GM10266 (cell line): Measurements from ENCODE around the gene MRPS9.

Source experiments
- DNase-seq: peaks from one replicate; pipeline ENCODE4 v3.0.0; 2012; ENCODE audit errors: extremely low spot score
- TF ChIP-seq, protein P1 (sequence below): IDR thresholded peaks from 2 replicates; pipeline ENCODE4 v1.5.1; 2012; ENCODE audit warnings: mild to moderate bottlenecking, low read depth; ENCODE audit not compliant: control insufficient read depth, insufficient read depth; ENCODE audit errors: missing control alignments

MRPS9 gene

GRCh38 chr2:105078906-105079495 is 41.1 kb downstream of the MRPS9 start:
- TF ChIP-seq, protein P1, sequence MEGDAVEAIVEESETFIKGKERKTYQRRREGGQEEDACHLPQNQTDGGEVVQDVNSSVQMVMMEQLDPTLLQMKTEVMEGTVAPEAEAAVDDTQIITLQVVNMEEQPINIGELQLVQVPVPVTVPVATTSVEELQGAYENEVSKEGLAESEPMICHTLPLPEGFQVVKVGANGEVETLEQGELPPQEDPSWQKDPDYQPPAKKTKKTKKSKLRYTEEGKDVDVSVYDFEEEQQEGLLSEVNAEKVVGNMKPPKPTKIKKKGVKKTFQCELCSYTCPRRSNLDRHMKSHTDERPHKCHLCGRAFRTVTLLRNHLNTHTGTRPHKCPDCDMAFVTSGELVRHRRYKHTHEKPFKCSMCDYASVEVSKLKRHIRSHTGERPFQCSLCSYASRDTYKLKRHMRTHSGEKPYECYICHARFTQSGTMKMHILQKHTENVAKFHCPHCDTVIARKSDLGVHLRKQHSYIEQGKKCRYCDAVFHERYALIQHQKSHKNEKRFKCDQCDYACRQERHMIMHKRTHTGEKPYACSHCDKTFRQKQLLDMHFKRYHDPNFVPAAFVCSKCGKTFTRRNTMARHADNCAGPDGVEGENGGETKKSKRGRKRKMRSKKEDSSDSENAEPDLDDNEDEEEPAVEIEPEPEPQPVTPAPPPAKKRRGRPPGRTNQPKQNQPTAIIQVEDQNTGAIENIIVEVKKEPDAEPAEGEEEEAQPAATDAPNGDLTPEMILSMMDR, result no peak

DNA sequence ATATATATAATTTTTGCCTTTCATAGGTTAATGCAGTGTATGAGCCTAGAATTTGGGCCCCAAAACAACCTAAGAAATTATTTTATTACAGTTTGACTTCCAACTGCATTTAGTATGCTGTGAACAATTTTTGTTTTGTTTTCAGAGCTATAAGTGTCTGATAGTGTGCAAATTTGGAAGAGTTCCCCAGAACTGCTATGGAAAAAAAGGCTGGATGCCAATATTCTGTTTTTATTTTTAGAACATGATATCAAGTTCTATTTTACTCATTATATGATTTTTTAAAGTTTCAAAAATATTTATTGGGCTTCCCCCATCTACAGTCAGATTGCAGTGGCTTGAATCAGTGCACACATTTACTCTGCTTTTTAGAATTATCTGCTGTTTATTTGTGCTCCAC is 42.6 kb downstream of the MRPS9 start:
- TF ChIP-seq, protein P1, result no peak
- DNase-seq, result no peak

More at GRCh38 chr2:105078906-105079495, 41.1 kb downstream of the MRPS9 start:
- DNase-seq, result no peak

- TF ChIP-seq, protein P1, result no peak
- no peak for DNase-seq
Observed at GRCh38 chr2:105081006-105081601, 43.2 kb downstream of the MRPS9 start.

GRCh38 chr2:105082107-105082506 is 44.2 kb downstream of the MRPS9 start:
- no peak for DNase-seq
- TF ChIP-seq, protein P1, result no peak

GRCh38 chr2:105085525-105085924 is 47.7 kb downstream of the MRPS9 start:
- TF ChIP-seq, protein P1, result no peak

DNA sequence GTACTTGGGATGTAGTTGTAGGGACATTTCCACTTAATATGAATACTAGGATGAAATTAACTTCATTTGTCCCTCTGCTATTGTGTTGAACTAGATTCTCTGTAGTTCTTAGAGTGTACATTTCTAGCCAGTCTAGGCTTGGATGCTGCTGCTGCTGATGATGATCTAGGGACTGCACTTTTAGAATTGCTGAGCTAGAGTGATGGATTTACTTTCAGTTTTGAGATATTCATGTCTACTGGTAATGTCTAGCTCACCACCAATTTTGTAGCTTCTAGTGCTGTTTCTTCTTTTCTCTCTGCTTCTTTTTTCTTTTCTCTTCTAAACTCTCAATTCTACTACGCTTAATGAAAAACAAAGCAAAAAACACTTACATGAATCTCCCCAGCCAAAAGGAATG is 49.4 kb downstream of the MRPS9 start:
- TF ChIP-seq, protein P1, result no peak
- no peak for DNase-seq

More at GRCh38 chr2:105085525-105085924, 47.7 kb downstream of the MRPS9 start:
- DNase-seq, result no peak

GRCh38 chr2:105090091-105090490 is 52.2 kb downstream of the MRPS9 start:
- no peak for DNase-seq
- TF ChIP-seq, protein P1, result no peak
